NB4 (cell line): Measurements from ENCODE around the gene RHOH.

Source experiments
- CTCF ChIP-seq: IDR thresholded peaks from one replicate; pipeline ENCODE4 v1.5.1; 2012; ENCODE audit warnings: low read depth, low read length
- POLR2A ChIP-seq: IDR thresholded peaks from 2 replicates; pipeline ENCODE4 v1.6.1; 2011; ENCODE audit warnings: mild to moderate bottlenecking; ENCODE audit not compliant: insufficient read length; ENCODE audit errors: extremely low read depth

- TF ChIP-seq POLR2A: no peak
- no peak for TF ChIP-seq CTCF
These were observed 50.5 kb downstream of the RHOH start for GRCh38 chr4:40247350-40247749.
